C4-2B (cell line): ENCODE measurements around the gene SLC1A2.

ENCODE experiments used
- CTCF ChIP-seq: fragments of 450-650 bp; conservative IDR thresholded peaks from 2 replicates; pipeline ENCODE4 v1.5.1; 2017; ENCODE audit warnings: mild to moderate bottlenecking
- ZFX ChIP-seq: fragments of 450-650 bp; IDR thresholded peaks from 2 replicates; pipeline ENCODE4 v1.6.1; 2017

GRCh38 chr11:35236667-35237003 lies 182.7 kb downstream of the SLC1A2 start:
- TF ChIP-seq CTCF (no peak), ZFX (no peak)
